Mesothelial cell of epicardium (in vitro differentiated cells): ENCODE measurements around the gene IPO11. TPM values are rescaled to one million over a fixed set of nuclear protein-coding genes. Genes with fewer than 3 reads are reported as not detected.

Experiments
- DNase-seq, 2 experiments: peaks; one replicate each; pipeline ENCODE4 v3.0.0; 2021; ENCODE audit warnings: low spot score in 2 of 2; ENCODE audit not compliant: unreplicated experiment in 2 of 2
- H3K27ac Mint-ChIP-seq: 2 replicates; pipeline ENCODE4 v1.8.0; 2021; ENCODE audit warnings: mixed read lengths
- H3K27me3 Mint-ChIP-seq: 2 replicates; pipeline ENCODE4 v1.8.0; 2021; ENCODE audit warnings: low read depth, mixed read lengths
- H3K36me3 Mint-ChIP-seq: 2 replicates; pipeline ENCODE4 v1.8.0; 2021; ENCODE audit warnings: mixed read lengths
- H3K4me1 Mint-ChIP-seq: 2 replicates; pipeline ENCODE4 v1.8.0; 2021; ENCODE audit warnings: mixed read lengths
- H3K4me3 Mint-ChIP-seq: 2 replicates; pipeline ENCODE4 v1.8.0; 2021; ENCODE audit warnings: mild to moderate bottlenecking, moderate library complexity, mixed read lengths
- H3K9me3 Mint-ChIP-seq: 2 replicates; pipeline ENCODE4 v1.8.0; 2021; ENCODE audit warnings: mixed read lengths
- total RNA-seq: library from RNA; stranded (reverse); gene quantifications from 3 replicates; pipeline ENCODE4 v1.2.1, GENCODE V29; 2021
- TF ChIP-seq, protein P1 (sequence below): fragments of 200-600 bp; sonication (generic); IDR thresholded peaks from one replicate; pipeline ENCODE4 v1.5.0; 2021; ENCODE audit warnings: antibody characterized with exemption; ENCODE audit not compliant: unreplicated experiment

IPO11 gene
- total RNA-seq, 1 donor from 2014 or later = 31.9 TPM

DNA sequence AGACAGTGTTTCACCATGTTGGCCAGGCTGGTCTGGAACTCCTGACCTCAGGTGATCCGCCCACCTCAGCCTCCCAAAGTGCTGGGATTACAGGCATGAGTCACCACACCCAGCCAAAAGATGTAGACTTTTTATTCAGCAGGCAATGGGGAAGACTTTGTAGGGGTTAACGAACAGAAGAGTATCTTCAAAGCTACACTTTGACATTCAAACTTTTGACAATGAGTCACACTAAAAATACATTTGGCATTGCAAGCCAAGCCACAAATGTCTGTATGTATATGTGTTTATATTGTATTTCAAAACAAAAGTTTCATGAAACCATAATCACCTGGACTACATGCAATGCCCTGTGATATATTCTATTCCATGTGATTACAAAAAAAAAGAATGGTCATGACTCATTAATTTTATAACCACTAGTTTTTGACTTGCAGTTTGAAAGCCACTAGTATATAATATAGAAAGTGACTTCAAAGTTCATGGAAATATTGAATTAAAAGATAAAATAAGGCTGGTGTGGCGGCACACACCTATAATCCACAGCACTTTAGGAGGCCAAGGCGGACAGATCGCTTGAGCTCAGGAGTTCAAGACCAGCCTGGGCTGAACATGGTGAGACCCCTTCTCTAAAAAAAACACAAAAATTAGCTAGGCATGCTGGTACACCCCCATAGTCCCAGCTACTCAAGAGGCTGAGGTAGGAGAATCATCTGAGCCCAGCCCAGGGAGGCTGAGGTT lies 17.2 kb upstream of the IPO11 start:
- no peaks in the 10 kb centered on the region for H3K4me1 Mint-ChIP-seq
- TF ChIP-seq, protein P1, sequence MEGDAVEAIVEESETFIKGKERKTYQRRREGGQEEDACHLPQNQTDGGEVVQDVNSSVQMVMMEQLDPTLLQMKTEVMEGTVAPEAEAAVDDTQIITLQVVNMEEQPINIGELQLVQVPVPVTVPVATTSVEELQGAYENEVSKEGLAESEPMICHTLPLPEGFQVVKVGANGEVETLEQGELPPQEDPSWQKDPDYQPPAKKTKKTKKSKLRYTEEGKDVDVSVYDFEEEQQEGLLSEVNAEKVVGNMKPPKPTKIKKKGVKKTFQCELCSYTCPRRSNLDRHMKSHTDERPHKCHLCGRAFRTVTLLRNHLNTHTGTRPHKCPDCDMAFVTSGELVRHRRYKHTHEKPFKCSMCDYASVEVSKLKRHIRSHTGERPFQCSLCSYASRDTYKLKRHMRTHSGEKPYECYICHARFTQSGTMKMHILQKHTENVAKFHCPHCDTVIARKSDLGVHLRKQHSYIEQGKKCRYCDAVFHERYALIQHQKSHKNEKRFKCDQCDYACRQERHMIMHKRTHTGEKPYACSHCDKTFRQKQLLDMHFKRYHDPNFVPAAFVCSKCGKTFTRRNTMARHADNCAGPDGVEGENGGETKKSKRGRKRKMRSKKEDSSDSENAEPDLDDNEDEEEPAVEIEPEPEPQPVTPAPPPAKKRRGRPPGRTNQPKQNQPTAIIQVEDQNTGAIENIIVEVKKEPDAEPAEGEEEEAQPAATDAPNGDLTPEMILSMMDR = no peak
- no peaks in the 10 kb centered on the region for H3K9me3 Mint-ChIP-seq
- no peak for DNase-seq
- H3K4me3 Mint-ChIP-seq = no peak overlapping the region
- H3K27me3 Mint-ChIP-seq = no peaks in the 10 kb centered on the region
- peaks cover 34% of the 10 kb centered on the region for H3K36me3 Mint-ChIP-seq
- H3K27ac Mint-ChIP-seq = no peak overlapping the region

DNA sequence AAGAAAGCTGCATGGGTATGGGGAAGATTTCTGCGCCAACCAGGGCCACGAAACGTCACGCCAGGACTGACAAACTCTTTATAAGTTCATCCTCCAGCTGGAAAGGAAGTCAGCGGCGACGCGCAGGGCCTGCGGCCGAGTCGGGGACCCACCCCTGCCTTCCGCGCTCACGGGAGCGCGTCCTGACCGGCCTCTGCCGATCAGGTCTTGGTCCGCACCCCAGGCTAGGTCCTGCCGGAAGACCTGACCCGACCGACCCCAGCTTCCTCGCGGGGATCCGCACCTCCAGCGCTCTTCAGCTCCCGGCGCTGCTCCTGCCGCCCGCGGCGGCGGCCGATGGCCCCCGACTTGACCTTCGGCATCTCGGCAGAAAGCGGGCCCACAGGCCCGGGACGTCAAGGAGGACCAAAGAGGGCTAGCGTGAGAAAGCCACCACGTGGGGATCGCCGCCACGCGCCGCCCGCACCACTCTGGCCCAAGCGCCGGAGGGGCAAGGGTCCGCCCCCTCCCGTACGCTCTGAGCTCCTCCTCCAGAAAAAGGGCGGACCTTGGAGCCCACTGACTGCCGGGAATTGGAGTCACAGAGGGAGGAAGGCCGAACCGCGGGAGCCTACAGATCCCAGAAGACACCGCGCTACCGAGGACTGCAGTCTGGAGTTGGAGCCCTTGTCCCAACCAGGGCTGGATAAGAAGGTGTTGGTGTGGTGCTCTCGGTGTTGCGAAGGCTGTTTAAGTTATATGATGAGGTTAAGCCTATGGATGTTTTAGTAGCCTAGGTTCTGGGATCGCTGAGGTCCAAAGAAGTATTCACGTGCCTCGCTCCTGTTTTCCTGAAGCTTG lies 8.9 kb upstream of the IPO11 start, which contains the start of gene DIMT1:
DIMT1 (minus strand) TSS at position 495 of the 840 bp plus-strand sequence; CDS start at position 362, 133 bp downstream.
- Mint-ChIP-seq H3K36me3 (peaks cover 10% of the 10 kb centered on the region), H3K27ac (peak within 1 kb of the TSS; percentile 100), H3K9me3 (no peaks in the 10 kb centered on the region), H3K4me3 (peak within 1 kb of the TSS; percentile 97), H3K27me3 (no peaks in the 10 kb centered on the region), H3K4me1 (peaks cover 19% of the 10 kb centered on the region)
- DNase-seq = peak; percentile 78 to 89
- TF ChIP-seq, protein P1 = no peak

DNA sequence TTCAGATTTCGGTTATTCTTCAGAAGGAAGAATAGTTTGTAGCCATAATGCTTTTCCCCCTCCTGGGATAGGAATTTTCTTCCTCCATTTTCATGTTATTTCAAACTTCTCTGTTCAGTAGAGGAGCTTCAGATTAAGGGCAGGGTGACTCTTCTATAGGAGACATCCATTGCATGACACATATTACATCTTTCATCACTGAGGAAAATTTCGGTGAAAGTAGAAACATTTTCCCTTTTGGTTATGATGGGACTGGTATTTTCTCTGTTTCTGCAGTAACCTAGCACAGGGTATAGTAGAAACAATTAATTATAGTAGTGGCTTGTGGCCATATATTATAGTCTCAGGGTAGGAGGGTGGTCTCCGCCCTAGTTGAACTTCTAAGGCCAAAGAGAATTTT lies 1.1 kb downstream of the IPO11 start:
- Mint-ChIP-seq H3K9me3 (no peaks in the 10 kb centered on the region), H3K4me3 (peak overlapping the region; percentile 92), H3K4me1 (peaks cover 18% of the 10 kb centered on the region), H3K27me3 (no peaks in the 10 kb centered on the region), H3K36me3 (no peaks in the 10 kb centered on the region), H3K27ac (peak overlapping the region; percentile 95)
- TF ChIP-seq, protein P1 = no peak
- DNase-seq = no peak

DNA sequence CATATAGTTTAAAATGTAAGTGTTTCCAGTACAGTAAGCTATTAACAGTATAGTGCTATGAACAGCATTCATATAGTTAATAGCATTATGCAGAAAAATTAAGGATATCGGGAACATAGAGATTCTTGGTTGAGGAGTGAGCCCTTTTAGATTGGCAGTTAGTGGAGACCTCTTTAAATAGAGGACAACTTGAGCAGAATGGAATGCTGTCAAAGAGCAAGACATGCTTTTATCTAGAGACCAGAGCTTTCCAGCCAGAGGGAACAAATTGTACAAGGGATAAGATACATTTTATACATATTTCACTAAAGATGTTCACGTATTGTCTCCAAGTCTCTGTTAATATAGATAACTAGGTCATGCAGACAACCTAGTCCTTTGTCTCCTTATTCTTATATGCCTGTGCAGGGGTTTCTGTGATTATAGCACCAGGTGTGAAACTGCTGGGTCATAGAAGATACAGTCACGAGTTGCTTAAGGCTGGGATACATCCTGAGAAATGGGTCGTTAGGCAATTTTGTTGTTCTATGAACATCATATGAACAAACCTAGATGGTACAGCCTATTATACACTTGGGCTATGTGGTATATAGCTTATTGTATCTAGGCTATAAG lies 6.0 kb downstream of the IPO11 start:
- H3K27me3 Mint-ChIP-seq = no peaks in the 10 kb centered on the region
- H3K4me3 Mint-ChIP-seq = no peak overlapping the region
- H3K4me1 Mint-ChIP-seq = peaks cover 8% of the 10 kb centered on the region
- TF ChIP-seq, protein P1 = no peak
- no peaks in the 10 kb centered on the region for H3K36me3 Mint-ChIP-seq
- H3K9me3 Mint-ChIP-seq = no peaks in the 10 kb centered on the region
- no peak for DNase-seq
- H3K27ac Mint-ChIP-seq = no peak overlapping the region

DNA sequence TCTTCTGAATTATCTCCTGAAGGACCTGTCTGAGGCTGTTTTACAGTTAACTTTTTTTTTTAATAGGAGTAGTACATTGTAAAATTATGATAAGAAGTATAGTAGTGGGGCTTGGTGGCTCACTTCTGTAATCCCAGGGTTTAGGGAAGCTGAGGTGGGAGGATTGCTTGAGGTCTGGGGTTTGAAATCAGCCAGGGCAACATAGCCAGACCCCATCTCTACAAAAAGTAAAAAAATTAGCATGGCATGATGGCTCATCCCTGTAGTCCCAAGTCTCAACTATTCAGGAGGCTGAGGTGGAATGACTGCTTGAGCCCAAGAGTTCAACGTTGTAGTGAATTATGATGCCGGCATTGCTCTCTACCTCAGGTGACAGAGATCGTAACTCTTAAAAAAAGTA lies 7.0 kb downstream of the IPO11 start:
- TF ChIP-seq, protein P1 = no peak
- Mint-ChIP-seq H3K27me3 (no peaks in the 10 kb centered on the region), H3K4me3 (no peak overlapping the region), H3K4me1 (no peaks in the 10 kb centered on the region), H3K36me3 (peaks cover 2% of the 10 kb centered on the region), H3K9me3 (no peaks in the 10 kb centered on the region), H3K27ac (no peak overlapping the region)
- no peak for DNase-seq
